Nephron progenitor cell (in vitro differentiated cells): ENCODE measurements around the gene NAPA.
A peak's percentile ranks its signal among the peaks of the same experiment; 100 is the strongest.

Experiments used
- DNase-seq: peaks from one replicate; pipeline ENCODE4 v3.0.0; 2021
- H3K27ac Mint-ChIP-seq: 2 replicates; pipeline ENCODE4 v1.8.0; 2021; ENCODE audit warnings: mild to moderate bottlenecking, moderate library complexity, mixed read lengths
- H3K27me3 Mint-ChIP-seq: 2 replicates; pipeline ENCODE4 v1.8.0; 2021; ENCODE audit warnings: mild to moderate bottlenecking, low read depth, mixed read lengths; ENCODE audit not compliant: poor library complexity
- H3K36me3 Mint-ChIP-seq: 2 replicates; pipeline ENCODE4 v1.8.0; 2021; ENCODE audit warnings: low read depth, mixed read lengths
- H3K4me1 Mint-ChIP-seq: 2 replicates; pipeline ENCODE4 v1.8.0; 2021; ENCODE audit warnings: mixed read lengths
- H3K4me3 Mint-ChIP-seq: 2 replicates; pipeline ENCODE4 v1.8.0; 2021; ENCODE audit warnings: mild to moderate bottlenecking, moderate library complexity, mixed read lengths
- H3K9me3 Mint-ChIP-seq: 2 replicates; pipeline ENCODE4 v1.8.0; 2021; ENCODE audit warnings: mild to moderate bottlenecking, moderate library complexity, mixed read lengths
- TF ChIP-seq, protein P1 (sequence below): fragments of 200-600 bp; sonication (generic); IDR thresholded peaks from 2 replicates; pipeline ENCODE4 v1.5.0; 2021; ENCODE audit warnings: antibody characterized with exemption

NAPA gene

GRCh38 chr19:47481460-47482052 lies 33.3 kb downstream of the NAPA start:
- peaks cover 4% of the 10 kb centered on the region for H3K36me3 Mint-ChIP-seq
- H3K27me3 Mint-ChIP-seq: peaks cover 61% of the 10 kb centered on the region
- TF ChIP-seq, protein P1, sequence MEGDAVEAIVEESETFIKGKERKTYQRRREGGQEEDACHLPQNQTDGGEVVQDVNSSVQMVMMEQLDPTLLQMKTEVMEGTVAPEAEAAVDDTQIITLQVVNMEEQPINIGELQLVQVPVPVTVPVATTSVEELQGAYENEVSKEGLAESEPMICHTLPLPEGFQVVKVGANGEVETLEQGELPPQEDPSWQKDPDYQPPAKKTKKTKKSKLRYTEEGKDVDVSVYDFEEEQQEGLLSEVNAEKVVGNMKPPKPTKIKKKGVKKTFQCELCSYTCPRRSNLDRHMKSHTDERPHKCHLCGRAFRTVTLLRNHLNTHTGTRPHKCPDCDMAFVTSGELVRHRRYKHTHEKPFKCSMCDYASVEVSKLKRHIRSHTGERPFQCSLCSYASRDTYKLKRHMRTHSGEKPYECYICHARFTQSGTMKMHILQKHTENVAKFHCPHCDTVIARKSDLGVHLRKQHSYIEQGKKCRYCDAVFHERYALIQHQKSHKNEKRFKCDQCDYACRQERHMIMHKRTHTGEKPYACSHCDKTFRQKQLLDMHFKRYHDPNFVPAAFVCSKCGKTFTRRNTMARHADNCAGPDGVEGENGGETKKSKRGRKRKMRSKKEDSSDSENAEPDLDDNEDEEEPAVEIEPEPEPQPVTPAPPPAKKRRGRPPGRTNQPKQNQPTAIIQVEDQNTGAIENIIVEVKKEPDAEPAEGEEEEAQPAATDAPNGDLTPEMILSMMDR: no peak
- no peak overlapping the region for H3K27ac Mint-ChIP-seq
- peaks cover 8% of the 10 kb centered on the region for H3K9me3 Mint-ChIP-seq
- no peak for DNase-seq
- H3K4me1 Mint-ChIP-seq: peaks cover 36% of the 10 kb centered on the region
- no peak overlapping the region for H3K4me3 Mint-ChIP-seq

GRCh38 chr19:47480658-47481057 lies 34.2 kb downstream of the NAPA start:
- Mint-ChIP-seq H3K4me3 (peak overlapping the region; percentile 34), H3K36me3 (peaks cover 4% of the 10 kb centered on the region), H3K4me1 (peaks cover 30% of the 10 kb centered on the region), H3K27me3 (peaks cover 61% of the 10 kb centered on the region), H3K27ac (no peak overlapping the region), H3K9me3 (peaks cover 8% of the 10 kb centered on the region)
- no peak for DNase-seq
- TF ChIP-seq, protein P1: no peak

DNA sequence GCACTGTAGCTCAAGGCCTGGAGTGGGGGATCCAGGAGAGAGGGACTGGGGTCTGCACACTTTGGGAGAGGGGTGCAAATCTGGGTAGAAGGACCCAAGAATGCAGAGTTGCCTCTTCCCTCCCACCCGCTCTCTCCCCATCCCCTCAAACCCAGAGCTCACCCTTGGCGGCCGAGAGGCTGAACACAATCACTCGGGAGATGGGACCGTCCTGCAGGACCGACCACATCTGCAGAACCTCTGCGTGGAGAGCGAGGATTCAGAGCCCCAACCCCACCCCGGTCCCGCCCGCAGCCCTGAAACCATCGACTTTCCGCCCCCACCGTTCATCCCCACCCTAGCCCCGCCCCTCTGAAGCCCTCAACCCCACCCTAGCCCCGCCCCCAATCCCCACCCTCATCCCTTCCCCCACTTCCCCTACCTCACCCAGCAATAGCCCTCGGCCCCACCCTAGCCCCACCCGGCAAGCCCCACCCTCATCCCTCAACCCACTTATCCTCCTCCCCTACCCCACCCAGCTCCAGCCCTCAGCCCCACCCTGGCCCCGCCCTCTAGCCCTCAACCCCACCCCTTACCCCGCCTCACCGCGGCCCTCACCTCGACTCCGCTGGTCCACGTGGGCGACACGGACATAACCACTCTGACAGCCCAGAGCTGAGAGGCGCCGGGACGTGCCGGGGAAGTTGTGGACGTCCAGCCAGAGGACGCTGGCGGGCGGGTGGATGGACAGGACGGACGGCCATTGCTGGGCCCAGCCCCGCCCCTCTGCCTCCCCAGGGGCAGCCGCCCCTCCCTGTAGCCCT lies 35.0 kb downstream of the NAPA start:
- peaks cover 8% of the 10 kb centered on the region for H3K9me3 Mint-ChIP-seq
- no peak overlapping the region for H3K27ac Mint-ChIP-seq
- peak; percentile 39 for DNase-seq
- peak overlapping the region; percentile 34 for H3K4me3 Mint-ChIP-seq
- TF ChIP-seq, protein P1: no peak
- H3K27me3 Mint-ChIP-seq: peaks cover 61% of the 10 kb centered on the region
- peaks cover 23% of the 10 kb centered on the region for H3K4me1 Mint-ChIP-seq
- peaks cover 4% of the 10 kb centered on the region for H3K36me3 Mint-ChIP-seq

- H3K9me3 Mint-ChIP-seq: peaks cover 3% of the 10 kb centered on the region
- H3K4me1 Mint-ChIP-seq: peaks cover 16% of the 10 kb centered on the region
- H3K4me3 Mint-ChIP-seq: no peak overlapping the region
- peaks cover 4% of the 10 kb centered on the region for H3K36me3 Mint-ChIP-seq
- DNase-seq: no peak
- no peak overlapping the region for H3K27ac Mint-ChIP-seq
- peaks cover 56% of the 10 kb centered on the region for H3K27me3 Mint-ChIP-seq
- TF ChIP-seq, protein P1: no peak
Measured at GRCh38 chr19:47476438-47476972, 38.4 kb downstream of the NAPA start.

GRCh38 chr19:47475465-47475864 lies 39.4 kb downstream of the NAPA start:
- Mint-ChIP-seq H3K36me3 (peaks cover 4% of the 10 kb centered on the region), H3K27me3 (peaks cover 56% of the 10 kb centered on the region), H3K4me3 (no peak overlapping the region), H3K4me1 (peaks cover 21% of the 10 kb centered on the region), H3K27ac (no peak overlapping the region), H3K9me3 (no peaks in the 10 kb centered on the region)
- DNase-seq: no peak
- TF ChIP-seq, protein P1: no peak
